Heart right ventricle (tissue), 16 donors: ENCODE data around the gene FAM217A. TPM values are rescaled to one million over a fixed set of nuclear protein-coding genes. Genes with fewer than 3 reads are reported as not detected.

Source experiments
- ATAC-seq, 8 donors: fragments of 200-7000 bp; cut with Tn5 transposase; one replicate each; pipeline ENCODE4 v1.9.1; 2020; ENCODE audit warnings: mild to moderate bottlenecking in 8 of 8, moderate library complexity in 8 of 8, moderate number of reproducible peaks in 1 of 8
- DNase-seq, 2 donors: peaks; one replicate each; pipeline ENCODE4 v3.0.0-alpha.2; 2020
- H3K27ac ChIP-seq, 10 donors: fragments of 200-600 bp; sonication (generic) in 2 of 10; one replicate each; pipeline versions ENCODE4 v1.5.0 to v1.8.0; 2020 to 2022; ENCODE audit warnings: mild to moderate bottlenecking in 3 of 10
- H3K27me3 ChIP-seq, 7 donors: fragments of 200-600 bp; one replicate each; pipeline ENCODE4 v1.8.0; 2021 to 2022; ENCODE audit warnings: mild to moderate bottlenecking in 2 of 7
- H3K36me3 ChIP-seq, 9 donors: fragments of 200-600 bp; sonication (generic) in 1 of 9; one replicate each; pipeline versions ENCODE4 v1.5.0 to v1.8.0; 2020 to 2022; ENCODE audit warnings: mild to moderate bottlenecking in 2 of 9
- H3K4me1 ChIP-seq, 9 donors: fragments of 200-600 bp; sonication (generic) in 1 of 9; one replicate each; pipeline versions ENCODE4 v1.5.0 to v1.8.0; 2020 to 2022; ENCODE audit warnings: mild to moderate bottlenecking in 4 of 9
- H3K4me3 ChIP-seq, 10 donors: fragments of 200-600 bp; sonication (generic) in 2 of 10; one replicate each; pipeline versions ENCODE4 v1.5.0 to v1.8.0; 2020 to 2022; ENCODE audit warnings: mild to moderate bottlenecking in 7 of 10, moderate library complexity in 2 of 10
- H3K9me3 ChIP-seq, 11 donors: fragments of 200-600 bp in 10 of 11; sonication (generic) in 2 of 11; one replicate each; pipeline versions ENCODE4 v1.5.0 to v1.8.0; 2013 to 2022; ENCODE audit warnings: mild to moderate bottlenecking in 2 of 11, control low read depth in 1 of 11, moderate library complexity in 1 of 11
- whole genome bisulfite sequencing, 2 donors: extraction: QIAGEN DNeasy Blood & Tissue Kit; methylation state at CpG; one replicate each; pipeline ENCODE4 v1.1.7; 2013; ENCODE audit warnings: inconsistent platforms in 1 of 2; 5-methylcytosine and 5-hydroxymethylcytosine counted together
- intact Hi-C, 10 donors: fragments of 100-400 bp; cut with DNase I; formaldehyde crosslinking; loops; one replicate each; pipeline versions ENCODE4 v1.11.1 to v1.14.2; 2022
- polyA plus RNA-seq, 2 donors: library from polyadenylated mRNA; stranded (reverse); fragments of 200-250 nt; gene quantifications; one replicate each; pipeline ENCODE4 v1.2.3, GENCODE V29; 2013
- total RNA-seq, 10 donors: library from RNA; stranded (reverse); fragmentation: NEBNext Ultra II Directional in 3 of 10; extraction: Animal tissue kit (Norgen Biotek cat#: 25700) in 3 of 10; gene quantifications; one replicate each; pipeline versions ENCODE4 v1.2.1 to v1.2.4, GENCODE V29; 2021 to 2023
- TF ChIP-seq, protein P1 (sequence below), 9 donors: fragments of 200-600 bp; sonication (generic) in 2 of 9; IDR thresholded peaks; one replicate each; pipeline versions ENCODE4 v1.5.0 to v1.8.0; 2021 to 2022; ENCODE audit warnings: antibody characterized with exemption in 9 of 9, mild to moderate bottlenecking in 5 of 9, moderate library complexity in 1 of 9
- donor health status: Arrhythmogenic right ventricular cardiomyopathy.
- donor health status: ischemic (EF 13 %, LVEDD 7.1; RV severe dilation, severe dysfunction).
- donor health status: healthy with polysubstance abuse.
- donor health status: DM: no; HTN: yes; CAD: no.
- donor health status: DM: no; HTN: no; CAD: no.
- donor health status: ischemic (EF 25% LVEDD 6.9; RV normal size, moderate dysfunction).
- donor health status: ischemic (EF 25% LVEDD 5.7; RV mildly dilated, moderate dysfunction).
- donor health status: healthy.
- donor health status: DM: yes; HTN: yes; CAD: no.
- donor health status: Ischemic cardiomyopathy.
- donor health status: ischemic (EF 35%, LVEDD 5.7; RV mildly dilated, moderate dysfunction).
- donor health status: nonischemic (EF 11% LVEDD 7.7; RV severe dilation, severe dysfunction).
- donor health status: DM: yes; HTN: yes; CAD: no.
- donor health status: PGD.
- donor health status: ischemic (EF 29% LVEDD 5.4; RV normal size, mild dysfunction).
- donor health status: nonischemic (EF 23%, LVEDD 6.1; RV moderate dilation, normal function).

The FAM217A gene
- total and polyA plus RNA-seq, 12 donors: not detected

DNA sequence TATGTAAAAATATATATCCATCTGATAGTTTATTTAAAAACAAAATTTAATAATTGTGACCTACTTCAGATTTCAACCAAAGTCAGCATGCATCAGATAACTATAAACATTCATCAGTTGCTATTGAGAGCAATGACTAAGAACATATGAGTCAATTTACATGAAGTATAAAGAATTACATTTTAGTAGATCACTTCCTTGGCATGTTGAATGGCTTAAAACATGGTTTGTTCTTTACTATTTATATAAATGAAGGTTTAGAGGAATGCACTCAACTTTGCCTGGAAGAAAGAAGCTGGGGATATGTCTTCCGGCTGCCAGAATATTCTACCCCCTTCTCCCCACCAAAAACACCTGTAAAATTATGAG lies 6.4 kb upstream of the FAM217A start:
- Histone ChIP-seq H3K9me3 (no peaks in the 10 kb centered on the region), H3K4me3 (no peak overlapping the region), H3K4me1 (no peaks in the 10 kb centered on the region), H3K27ac (no peak overlapping the region), H3K27me3 (no peaks in the 10 kb centered on the region), H3K36me3 (no peaks in the 10 kb centered on the region)
- intact Hi-C loops: no loop called here
- ATAC-seq (no peak), DNase-seq (no peak)
- 93 to 97% methylated on average over 1 of the region's 1 CpG for WGBS, 2 donors
- TF ChIP-seq, protein P1, sequence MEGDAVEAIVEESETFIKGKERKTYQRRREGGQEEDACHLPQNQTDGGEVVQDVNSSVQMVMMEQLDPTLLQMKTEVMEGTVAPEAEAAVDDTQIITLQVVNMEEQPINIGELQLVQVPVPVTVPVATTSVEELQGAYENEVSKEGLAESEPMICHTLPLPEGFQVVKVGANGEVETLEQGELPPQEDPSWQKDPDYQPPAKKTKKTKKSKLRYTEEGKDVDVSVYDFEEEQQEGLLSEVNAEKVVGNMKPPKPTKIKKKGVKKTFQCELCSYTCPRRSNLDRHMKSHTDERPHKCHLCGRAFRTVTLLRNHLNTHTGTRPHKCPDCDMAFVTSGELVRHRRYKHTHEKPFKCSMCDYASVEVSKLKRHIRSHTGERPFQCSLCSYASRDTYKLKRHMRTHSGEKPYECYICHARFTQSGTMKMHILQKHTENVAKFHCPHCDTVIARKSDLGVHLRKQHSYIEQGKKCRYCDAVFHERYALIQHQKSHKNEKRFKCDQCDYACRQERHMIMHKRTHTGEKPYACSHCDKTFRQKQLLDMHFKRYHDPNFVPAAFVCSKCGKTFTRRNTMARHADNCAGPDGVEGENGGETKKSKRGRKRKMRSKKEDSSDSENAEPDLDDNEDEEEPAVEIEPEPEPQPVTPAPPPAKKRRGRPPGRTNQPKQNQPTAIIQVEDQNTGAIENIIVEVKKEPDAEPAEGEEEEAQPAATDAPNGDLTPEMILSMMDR (IDR thresholded peaks at IDR 0.05): no peak

DNA sequence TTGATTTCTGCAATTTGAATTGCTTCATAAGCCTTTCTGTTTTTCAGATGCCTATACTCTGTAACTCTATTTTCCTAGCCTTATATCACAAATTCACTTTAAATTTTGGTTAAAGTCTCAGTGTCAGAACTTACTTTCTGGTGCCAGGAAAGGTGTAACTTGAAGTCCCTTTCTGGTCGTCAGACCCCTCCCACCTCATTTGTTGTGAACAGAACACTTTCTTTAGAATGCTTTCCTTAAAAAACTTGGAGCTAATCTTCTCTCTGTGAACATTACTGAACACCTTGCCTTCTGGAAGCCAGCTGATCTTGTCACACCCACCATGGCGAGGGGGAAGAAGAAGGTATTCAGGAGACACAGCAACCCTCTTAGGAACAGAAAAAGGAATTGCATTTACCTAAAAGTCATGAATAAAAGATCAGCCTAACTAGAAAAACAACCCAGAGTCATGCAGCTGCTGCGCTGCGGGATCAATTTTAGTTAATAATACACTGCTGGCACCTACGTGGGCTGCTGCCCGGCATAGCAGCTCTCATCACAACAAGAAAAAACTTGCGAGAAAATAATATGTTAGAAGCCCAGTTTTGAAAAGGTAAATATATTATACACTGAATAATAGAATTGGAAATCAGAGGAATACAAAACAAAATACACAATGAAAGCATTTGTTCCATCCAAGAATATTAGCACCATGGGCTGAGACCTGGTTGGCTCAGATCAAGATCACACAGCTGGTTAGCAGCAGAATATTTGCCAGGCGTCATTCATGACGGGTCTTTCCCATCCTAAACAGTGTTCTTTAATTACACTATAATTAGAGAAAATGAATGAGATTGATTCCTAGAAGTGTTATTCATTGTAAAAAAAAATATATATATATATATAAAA lies 5.8 kb upstream of the FAM217A start:
- no peaks in the 10 kb centered on the region for H3K36me3 ChIP-seq
- TF ChIP-seq, protein P1 (IDR thresholded peaks at IDR 0.05): no peak
- H3K4me3 ChIP-seq: no peak overlapping the region
- H3K4me1 ChIP-seq: no peaks in the 10 kb centered on the region
- H3K27ac ChIP-seq: no peak overlapping the region
- intact Hi-C loops: no loop called here
- no peaks in the 10 kb centered on the region for H3K27me3 ChIP-seq
- WGBS, 2 donors: 87 to 89% methylated on average over 9 of the region's 9 CpGs
- H3K9me3 ChIP-seq: no peaks in the 10 kb centered on the region
- no peak for ATAC-seq
- DNase-seq: no peak

- WGBS, 2 donors: 91 to 92% methylated on average over 6 of the region's 6 CpGs
- H3K9me3 ChIP-seq: no peaks in the 10 kb centered on the region
Measured at GRCh38 chr6:4074478-4075235, 4.3 kb downstream of the FAM217A start.

DNA sequence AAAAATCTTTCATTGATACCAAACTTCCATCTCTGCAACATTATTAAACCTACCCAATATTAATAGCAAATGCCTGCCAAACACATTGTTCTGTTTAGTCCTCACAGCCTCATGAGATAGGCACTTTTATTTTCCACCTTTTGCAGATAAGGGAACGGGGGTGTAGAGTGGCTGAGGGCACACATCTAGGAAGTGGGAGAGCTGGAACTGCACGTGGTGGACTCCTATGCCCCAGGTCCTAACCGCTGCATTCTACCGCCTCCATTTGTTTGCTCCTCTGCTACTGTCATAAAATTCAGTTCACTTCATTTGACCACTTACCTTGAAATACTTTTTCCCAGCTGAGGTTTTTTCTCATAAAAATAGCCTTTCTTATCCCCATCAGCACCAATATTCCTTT lies 7.6 kb downstream of the FAM217A start:
- intact Hi-C loops: no loop called here
- no peaks in the 10 kb centered on the region for H3K4me1 ChIP-seq
- no peak for ATAC-seq
- no peak overlapping the region for H3K4me3 ChIP-seq
- 61 to 69% methylated on average over 4 of the region's 4 CpGs for WGBS, 2 donors
- no peak overlapping the region for H3K27ac ChIP-seq
- no peaks in the 10 kb centered on the region for H3K9me3 ChIP-seq
- TF ChIP-seq, protein P1 (IDR thresholded peaks at IDR 0.05): no peak
- no peak for DNase-seq
- H3K27me3 ChIP-seq: peaks cover 0 to 5% (median 0%) of the 10 kb centered on the region in 7 donors
- H3K36me3 ChIP-seq: peaks cover 0 to 3% (median 0%) of the 10 kb centered on the region in 9 donors

More at GRCh38 chr6:4074478-4075235, 4.3 kb downstream of the FAM217A start:
- TF ChIP-seq, protein P1 (IDR thresholded peaks at IDR 0.05): no peak
- H3K4me3 ChIP-seq: no peak overlapping the region
- intact Hi-C loops: no loop called here
- peaks cover 0 to 28% (median 14%) of the 10 kb centered on the region in 7 donors for H3K27me3 ChIP-seq
- H3K36me3 ChIP-seq: no peaks in the 10 kb centered on the region
- no peak for ATAC-seq
- DNase-seq: no peak
- H3K27ac ChIP-seq: no peak overlapping the region
- H3K4me1 ChIP-seq: peaks cover 0 to 4% (median 0%) of the 10 kb centered on the region in 9 donors
